Measurements from ENCODE around the gene NHS.

The NHS gene

DNA sequence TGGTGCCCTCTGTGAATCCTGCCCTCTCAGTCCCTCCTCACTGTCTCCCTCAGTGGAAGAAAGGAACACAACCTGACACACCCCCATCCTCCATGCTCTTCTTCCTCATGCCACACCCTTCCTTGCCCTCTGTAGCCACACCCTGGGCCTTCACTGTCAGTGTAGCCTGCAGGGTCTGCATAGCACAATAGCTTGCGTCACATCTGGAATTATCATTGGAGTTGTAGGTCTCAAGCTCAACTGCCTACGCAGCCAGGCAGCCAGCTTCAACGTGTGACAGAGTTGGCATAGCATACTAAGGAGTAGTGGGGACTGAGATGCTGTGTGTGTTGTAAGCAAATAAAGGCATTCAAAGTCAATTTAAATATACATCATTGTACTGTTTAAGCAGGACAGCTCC lies 248.8 kb downstream of the NHS start:
- DNase-seq, result no peak

- DNase-seq, result no peak
Observed at GRCh38 chrX:17627026-17627425, 252.0 kb downstream of the NHS start.

DNA sequence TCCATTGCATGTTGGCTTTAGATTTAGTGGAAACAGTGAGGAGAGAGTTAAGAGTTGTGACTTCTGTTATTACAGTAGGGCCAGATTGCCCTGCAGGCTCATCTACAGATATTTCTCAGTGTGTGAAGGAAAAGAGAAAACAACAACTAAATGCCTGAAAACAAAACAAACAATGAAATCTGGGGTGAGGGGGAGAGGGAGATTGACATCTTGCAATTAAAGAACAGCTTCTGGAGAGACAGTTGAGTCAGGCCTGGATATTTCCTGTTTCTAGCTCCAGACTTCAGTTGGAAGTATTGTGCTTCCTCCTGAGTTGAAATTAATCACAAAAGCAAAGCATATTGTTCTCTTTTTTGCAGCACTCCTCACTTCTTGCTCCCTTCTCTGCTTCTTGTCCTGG lies 254.0 kb downstream of the NHS start:
- no peak for DNase-seq

DNA sequence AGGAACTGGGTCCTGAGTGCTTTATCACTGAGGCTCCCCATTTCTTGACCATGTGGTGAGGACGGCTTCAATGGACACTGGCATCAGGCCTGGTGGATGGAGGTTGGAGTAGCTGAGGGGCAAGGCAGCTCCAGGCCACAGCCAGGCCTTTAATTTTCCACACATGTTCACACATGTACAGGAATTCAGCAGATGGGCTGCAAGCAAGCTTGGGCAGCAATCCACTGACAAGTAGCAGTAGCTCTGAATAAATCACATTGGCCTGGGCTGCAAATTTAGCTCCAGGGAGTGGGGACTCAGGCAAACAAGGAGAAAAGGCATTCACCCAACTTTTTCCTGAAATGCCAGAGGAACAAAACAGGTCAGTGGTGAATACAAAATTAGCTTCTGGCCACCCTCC lies 254.5 kb downstream of the NHS start:
- DNase-seq, result no peak

- no peak for DNase-seq
Observed at GRCh38 chrX:17631647-17632046, 256.6 kb downstream of the NHS start.

DNA sequence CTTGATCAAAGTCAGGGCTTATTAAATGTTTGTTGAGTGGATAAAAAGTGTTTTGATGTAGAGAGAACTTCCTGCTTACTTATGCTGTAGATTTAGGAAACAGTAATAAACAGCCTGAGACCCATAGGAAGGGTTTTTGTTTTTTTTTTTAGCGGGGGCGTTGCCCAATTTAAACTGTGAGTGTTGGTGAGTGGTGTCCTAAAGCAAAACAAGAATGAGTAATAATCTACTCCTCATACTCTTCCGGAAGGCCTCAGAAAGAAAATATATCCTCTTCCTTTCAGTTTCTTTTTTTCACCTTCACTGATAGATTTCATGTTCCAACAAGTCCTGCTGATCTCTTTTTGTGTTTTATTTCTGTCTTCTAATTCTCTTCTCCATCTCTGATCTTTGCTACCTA lies 257.9 kb downstream of the NHS start:
- no peak for DNase-seq

GRCh38 chrX:17633546-17633945 lies 258.5 kb downstream of the NHS start:
- no peak for DNase-seq

GRCh38 chrX:17634542-17635207 lies 259.7 kb downstream of the NHS start:
- no peak for DNase-seq

DNA sequence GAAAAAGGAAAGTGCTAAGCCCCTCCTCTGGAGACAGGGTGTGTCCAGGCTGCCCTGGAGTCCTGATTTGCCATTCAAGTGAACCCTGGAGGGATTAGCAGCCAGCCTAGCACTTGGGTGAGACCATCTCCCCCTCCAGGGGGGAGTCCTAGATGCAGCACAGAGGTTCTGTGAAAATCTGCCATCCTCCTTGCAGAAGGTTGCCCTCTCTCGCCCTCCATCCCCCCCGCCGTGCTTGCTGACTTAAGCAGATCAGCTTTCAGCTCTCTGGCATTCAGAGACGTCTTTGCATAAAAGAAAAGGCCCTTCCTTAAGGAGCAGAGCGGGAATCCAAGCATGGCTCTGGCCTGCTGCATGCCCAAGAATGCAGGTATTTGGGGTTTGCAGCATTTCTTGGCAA lies 260.2 kb downstream of the NHS start:
- DNase-seq, result peak; percentile 30

DNA sequence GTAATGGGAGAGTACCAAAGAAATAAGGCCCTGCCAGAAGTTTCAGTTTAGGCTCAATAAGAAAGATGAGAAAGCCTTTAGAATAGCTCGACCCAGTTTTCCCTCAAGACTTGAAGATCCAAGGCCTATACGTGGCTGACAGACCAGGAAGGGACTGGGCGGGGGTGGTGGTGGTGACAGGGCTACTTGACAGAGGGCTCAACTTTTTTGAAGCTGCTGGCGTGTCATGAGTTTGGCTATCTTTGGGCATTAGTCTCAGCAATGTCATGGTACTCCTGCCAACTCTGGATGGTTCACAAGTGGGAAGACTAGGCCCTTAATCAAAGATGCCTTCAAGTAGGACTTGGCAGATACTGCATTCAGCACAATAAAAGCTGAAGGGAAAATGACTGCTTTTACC lies 262.2 kb downstream of the NHS start:
- no peak for DNase-seq

- DNase-seq, result no peak
Observed at GRCh38 chrX:17638731-17639130, 263.7 kb downstream of the NHS start.

- DNase-seq, result no peak
Observed at GRCh38 chrX:17642891-17643290, 267.9 kb downstream of the NHS start.

- no peak for DNase-seq
Observed at GRCh38 chrX:17643528-17643927, 268.5 kb downstream of the NHS start.

DNA sequence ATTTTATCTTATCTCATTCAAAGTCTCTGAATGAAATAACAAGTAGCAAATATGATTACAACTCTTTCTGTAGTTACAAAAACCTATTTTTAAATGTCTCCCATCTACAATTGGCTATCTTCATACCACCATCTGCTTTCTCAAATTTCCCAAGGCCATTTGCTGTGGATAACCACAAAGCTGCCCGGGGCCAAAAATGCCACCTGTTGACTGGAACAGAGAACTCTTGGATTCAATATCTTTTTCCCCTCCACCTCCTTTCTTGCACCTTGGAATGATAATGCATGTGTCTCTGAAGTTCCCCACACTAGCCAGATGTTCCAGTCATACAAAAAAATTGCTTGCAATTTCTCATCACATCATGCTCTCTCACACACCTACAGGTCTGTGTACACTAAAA lies 269.0 kb downstream of the NHS start:
- no peak for DNase-seq

DNA sequence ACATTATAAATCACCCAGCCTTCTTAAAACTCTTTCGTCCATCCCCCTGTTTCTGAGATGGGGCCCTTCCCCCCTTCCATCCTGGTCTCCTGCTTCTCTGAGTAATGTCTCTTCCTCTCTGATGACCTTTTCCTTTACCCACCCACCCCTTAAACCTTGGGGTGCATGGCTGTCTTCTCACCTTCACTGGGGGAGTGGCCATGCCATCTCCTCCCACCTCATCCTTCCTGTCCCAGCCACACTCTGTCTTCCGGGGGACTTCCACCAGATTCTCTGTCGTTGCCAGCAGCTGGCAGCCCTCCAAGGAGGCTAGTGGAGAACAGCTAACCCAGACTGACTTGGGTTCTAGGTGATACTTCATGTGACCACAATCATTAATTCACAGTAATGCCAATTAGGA lies 279.1 kb downstream of the NHS start:
- no peak for DNase-seq

GRCh38 chrX:17655211-17656034 lies 280.4 kb downstream of the NHS start:
- peak; percentile 63 for DNase-seq

DNA sequence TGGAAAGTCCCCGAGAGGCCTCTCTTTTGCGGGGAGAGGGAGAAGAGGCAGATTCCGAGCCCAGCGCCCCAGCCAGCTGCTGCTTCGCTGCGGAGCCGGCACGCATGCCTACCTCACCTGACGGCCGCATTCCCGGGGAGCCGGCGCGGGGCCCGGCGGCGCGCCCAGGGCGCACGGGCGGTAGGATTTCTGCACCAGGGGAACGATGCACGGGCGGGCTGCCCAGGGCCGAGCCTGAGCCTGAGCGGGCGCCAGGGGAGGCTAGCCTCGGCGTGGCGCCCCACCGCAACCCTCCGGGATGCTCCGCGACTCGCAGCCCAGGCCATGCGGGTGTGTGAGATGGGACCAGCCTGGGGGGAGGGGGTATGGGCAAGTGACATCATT lies 281.0 kb downstream of the NHS start:
- no peak for DNase-seq

DNA sequence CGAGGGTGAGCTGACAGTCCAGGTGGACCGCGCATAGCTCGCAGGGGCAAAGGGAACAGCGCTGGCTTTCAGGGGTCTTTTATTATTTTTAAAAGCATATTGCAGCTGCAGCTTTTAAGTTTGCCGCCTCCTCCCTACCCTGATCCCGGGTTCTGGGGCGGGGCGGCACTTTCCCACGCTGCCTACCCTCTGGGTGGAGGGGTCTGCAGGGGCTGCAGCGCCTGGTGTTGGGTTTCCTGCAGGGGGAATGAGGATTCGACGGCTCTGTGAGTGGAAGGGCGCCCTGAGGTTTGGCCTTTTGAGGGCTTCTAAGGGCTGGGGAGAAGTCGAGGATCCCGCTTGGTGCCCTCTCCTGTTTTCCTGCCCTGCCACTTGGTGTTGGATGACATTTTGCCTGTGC lies 281.6 kb downstream of the NHS start:
- no peak for DNase-seq

DNA sequence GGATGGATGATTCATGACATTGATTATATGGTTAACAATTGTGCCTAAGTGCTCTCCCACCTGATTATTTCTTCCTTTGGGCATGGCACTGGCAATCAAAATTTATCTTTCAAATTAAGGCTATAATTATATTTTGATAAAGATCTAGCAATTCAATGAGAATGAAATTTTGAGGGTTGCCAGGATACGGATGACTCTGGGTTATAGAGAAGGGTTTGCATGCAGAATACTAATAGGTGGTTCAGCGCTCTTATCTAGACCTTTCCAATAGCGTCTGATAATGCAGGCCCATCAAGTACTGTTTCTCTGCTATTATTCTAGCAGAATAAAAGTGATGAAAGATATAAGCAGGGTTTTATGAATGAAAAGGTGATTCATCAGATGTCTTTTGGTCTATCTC lies 287.4 kb downstream of the NHS start:
- DNase-seq, result no peak

DNA sequence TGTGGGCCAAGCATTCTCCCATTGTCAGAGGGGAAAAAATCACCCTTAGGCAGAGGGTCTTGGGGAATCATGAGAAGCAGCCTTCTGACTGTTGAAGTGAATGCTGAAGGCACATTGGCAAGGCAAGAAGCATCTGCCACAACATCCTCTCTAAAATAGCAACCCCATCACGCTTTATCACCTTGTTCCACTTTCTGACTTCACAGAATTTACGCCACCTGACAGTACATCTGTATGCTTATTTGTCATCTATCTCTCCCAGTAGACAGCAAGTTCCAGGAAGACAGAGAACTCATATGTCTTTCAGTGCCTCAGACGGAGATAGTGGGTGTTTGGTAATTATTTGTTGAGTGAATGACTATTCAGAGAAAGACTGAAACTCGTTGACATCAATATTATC lies 293.9 kb downstream of the NHS start:
- DNase-seq, result no peak

GRCh38 chrX:17669458-17669857 lies 294.5 kb downstream of the NHS start:
- DNase-seq, result no peak

DNA sequence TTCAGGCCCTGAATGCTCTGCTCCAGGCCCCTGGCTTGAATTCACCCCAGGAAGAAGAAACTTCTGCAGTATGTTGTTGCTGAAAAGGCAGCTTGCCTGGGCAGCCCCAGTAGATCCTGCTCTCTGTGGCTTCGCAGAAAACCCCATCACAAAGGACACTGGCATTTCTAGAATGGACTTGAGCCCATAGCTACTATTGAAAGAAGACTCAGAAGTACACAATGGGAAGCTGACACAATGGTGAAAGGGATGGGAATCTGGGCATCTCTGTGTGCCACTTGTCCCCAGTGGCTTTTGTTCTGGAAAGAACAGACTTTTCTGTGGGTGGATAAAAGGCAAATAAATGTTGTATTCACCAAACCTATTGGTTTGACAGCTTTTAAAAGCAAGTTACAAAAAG lies 294.9 kb downstream of the NHS start:
- DNase-seq, result no peak

DNA sequence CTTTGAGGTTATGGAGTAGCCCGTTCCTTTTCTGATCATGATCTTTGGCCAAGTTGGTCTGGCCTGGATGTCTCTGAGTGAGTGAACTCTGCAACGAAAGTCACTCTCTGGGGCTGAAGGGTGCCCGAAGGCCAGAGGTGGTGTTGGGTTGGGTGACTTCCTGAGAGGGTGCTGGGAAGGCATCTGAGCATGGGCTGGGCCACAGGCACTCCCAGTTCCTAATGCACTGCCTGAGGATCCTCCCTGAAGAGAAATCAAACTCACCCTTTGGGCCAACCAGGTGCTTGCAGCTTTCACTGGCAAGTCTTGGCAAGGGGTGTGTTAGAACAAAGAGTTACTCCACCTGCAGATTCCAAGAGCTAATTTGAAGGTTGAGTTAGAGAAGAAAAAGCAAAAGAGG lies 295.9 kb downstream of the NHS start:
- DNase-seq, result no peak

DNA sequence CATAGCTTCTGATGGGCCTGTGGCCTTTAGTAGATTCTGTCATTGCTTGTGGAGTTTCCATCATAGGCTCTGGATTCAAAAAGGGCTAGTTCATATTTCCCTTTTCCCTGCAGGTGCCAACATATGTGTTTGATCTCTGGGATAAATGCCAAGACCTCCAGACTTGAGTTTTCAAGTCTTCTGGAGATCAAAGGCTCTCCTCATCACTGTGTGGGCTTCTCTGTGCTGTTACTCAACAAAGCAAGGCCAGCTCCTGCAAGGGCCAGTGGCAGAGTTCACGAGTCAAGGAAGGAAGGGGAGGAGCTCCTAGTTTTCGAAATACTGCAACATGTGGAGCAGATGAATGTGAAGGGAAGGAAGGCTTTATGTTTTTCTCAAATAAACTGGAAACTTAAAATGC lies 299.6 kb downstream of the NHS start:
- no peak for DNase-seq

Measured in right kidney (tissue), 1 donor.